Fibroblast of the aortic adventitia (primary cell): ENCODE results near the gene NPHP4. TPM values are rescaled to one million over a fixed set of nuclear protein-coding genes. Genes with fewer than 3 reads are reported as not detected.

Experiments
- DNase-seq: peaks from one replicate; pipeline ENCODE4 v3.0.0-alpha.2; 2010; ENCODE audit warnings: low read depth
- H3K4me3 ChIP-seq: 2 replicates; pipeline ENCODE4 v1.5.1; 2011; ENCODE audit warnings: low read depth, mild to moderate bottlenecking, control low read depth, low read length, moderate library complexity
- total RNA-seq: library from RNA; depleted of rRNA; stranded (reverse); fragments of >200 nt; gene quantifications from 2 replicates; pipeline ENCODE4 v1.2.3, GENCODE V29; 2012; ENCODE audit warnings: low replicate concordance
- TF ChIP-seq, protein P1 (sequence below): IDR thresholded peaks from 2 replicates; pipeline ENCODE4 v1.5.1; 2011; ENCODE audit warnings: mild to moderate bottlenecking, low read length, control low read depth, inconsistent platforms; ENCODE audit not compliant: insufficient read depth

Gene NPHP4
- total RNA-seq, 1 donor, result 6.9 TPM

DNA sequence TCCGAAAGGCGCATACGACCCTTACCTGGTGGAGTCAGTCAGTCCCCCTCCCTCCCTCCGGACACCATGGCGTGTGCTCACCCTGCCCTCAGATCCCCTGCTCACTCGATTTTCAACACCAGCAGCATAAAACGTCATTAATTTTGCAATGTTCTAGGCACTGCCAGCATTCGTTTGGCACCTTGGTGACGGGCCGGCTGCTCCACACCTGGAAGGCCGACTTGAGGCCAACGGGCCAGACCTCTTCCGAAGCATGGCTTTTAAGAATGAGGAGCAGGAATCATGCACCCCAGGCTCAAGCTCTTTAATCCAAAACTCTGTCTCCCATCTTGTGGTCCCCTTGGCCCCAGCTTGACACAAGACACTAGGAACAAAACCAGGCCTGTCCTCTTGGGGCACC, 33.1 kb downstream of the NPHP4 start:
- H3K4me3 ChIP-seq, result no peak overlapping the region
- DNase-seq, result no peak
- TF ChIP-seq, protein P1, sequence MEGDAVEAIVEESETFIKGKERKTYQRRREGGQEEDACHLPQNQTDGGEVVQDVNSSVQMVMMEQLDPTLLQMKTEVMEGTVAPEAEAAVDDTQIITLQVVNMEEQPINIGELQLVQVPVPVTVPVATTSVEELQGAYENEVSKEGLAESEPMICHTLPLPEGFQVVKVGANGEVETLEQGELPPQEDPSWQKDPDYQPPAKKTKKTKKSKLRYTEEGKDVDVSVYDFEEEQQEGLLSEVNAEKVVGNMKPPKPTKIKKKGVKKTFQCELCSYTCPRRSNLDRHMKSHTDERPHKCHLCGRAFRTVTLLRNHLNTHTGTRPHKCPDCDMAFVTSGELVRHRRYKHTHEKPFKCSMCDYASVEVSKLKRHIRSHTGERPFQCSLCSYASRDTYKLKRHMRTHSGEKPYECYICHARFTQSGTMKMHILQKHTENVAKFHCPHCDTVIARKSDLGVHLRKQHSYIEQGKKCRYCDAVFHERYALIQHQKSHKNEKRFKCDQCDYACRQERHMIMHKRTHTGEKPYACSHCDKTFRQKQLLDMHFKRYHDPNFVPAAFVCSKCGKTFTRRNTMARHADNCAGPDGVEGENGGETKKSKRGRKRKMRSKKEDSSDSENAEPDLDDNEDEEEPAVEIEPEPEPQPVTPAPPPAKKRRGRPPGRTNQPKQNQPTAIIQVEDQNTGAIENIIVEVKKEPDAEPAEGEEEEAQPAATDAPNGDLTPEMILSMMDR, result no peak

DNA sequence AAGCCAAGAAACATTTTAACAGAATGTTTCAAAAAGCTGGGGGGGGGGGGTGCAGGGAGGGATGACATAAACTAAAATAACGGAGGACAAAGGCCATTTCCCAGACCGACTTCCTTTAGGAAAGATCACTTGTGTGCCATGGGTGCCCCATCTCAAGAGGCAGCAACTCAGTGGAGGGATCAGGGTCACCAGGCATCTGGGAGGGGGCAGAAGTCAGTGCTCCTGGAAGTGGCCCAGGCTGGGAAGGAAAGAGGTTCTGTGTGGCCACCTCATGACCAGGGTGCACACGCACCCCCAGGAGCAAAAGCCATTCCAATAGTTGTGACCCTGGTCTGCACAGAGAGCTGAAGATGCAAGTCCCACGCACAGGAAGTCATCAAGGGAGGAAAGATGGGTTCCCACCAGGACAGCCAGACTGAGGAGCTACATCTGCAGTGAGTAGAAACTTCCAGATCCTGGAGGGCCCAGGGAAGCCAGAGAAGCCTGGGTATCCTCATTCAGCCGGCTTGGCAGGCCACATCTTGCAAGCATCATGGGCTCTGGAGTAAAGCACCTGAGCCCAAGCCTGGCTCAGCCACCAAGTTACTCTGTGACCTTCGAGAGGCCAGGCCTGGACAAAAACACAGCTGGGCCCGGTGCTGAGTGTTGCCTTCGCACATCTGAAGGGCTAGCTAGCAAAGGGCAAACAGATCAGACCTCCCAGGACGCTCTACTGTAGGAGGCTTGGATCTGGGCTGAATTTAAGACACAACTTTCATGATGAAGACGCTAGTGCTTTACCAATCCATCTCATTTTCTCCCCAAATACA, 36.0 kb downstream of the NPHP4 start:
- DNase-seq, result no peak
- no peak overlapping the region for H3K4me3 ChIP-seq
- TF ChIP-seq, protein P1, result no peak

DNA sequence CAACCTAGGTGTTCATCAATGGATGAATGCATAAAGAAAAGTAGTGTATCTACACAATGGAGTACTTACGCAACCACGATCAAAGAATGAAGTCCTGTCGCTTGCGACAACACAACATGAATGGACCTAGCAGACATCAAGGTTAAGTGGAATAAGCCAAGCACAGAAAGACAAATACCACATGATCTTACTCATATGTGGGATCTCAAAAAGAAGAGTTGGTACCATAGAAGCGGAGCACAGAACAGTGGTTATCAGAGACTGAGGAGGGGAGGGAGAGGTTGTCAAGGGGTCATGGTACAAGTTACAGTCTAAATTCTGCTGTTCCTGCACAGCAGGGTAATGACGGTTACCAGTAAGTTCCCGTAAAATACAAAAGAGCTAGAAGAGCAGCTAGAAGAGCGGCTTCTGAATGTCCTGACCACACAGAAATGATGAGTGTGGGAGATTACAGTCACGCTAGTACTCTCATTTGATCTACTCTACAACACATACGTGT, 36.7 kb downstream of the NPHP4 start:
- H3K4me3 ChIP-seq, result no peak overlapping the region
- TF ChIP-seq, protein P1, result no peak
- DNase-seq, result no peak

DNA sequence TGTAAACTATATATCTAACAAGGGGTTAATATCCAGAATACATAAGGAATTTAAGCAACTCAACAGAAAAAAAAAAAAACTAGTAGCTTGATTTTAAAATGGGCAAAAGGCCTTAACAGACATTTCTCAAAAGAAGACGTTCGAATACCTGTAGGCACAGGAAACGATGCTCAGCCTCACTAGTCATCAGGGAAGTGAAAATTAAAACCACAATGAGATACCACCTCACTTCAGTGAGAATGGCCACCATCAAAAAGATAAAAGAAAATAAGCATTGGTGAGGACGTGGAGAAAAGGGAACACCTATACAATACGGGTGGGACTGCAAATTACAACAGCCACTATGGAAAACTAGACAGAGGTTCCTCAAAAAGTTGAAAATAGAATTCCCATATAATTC, 37.3 kb downstream of the NPHP4 start:
- TF ChIP-seq, protein P1, result no peak
- no peak overlapping the region for H3K4me3 ChIP-seq
- DNase-seq, result no peak

DNA sequence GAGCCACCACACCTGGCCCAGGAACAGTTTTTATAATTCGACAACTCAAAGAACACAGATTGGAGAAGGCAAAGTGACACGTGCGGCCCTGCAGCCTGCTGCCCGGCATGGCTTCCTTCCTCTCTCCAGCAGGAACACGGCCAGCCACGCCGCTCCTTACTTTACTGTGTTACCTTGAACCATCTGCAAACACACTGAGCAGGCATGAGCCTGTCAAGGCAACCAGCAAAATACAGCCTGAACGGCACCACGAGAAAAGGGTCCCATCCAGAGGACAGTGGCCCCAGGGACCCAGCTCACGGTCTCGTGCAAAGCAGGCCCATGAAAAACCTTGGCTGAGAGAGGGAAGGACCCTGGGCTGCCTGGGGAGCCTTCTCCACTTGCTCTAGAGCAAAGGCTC, 38.8 kb downstream of the NPHP4 start:
- no peak for DNase-seq
- TF ChIP-seq, protein P1, result no peak
- no peak overlapping the region for H3K4me3 ChIP-seq

DNA sequence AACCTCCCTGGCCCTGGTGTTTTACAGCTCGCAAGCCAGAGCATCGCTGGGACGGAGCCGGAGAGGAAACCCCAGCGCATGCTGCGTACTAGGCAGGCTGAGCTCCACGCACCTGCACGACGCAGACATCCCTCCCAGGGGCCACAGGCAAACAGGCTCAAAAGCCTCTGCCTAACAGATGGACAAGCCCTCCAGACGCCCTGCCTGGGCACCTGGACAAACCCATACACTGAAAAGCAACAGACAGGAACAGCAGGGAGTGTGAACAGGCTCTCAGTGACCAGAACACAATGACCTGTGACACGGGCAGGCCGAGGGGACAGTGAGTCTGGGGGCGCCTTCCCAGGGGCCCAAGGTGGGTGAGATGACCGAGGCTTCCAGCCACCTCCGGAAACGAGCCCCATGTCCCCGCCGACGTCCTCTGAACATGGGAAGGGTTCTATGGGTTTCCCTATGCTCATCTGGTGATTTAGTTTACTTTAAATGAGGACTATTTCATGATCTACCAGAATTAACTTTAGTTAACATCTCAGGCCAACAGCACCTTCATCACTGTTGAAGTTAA, 40.3 kb downstream of the NPHP4 start:
- TF ChIP-seq, protein P1, result no peak
- DNase-seq, result no peak
- H3K4me3 ChIP-seq, result no peak overlapping the region
